Left renal cortex interstitium (tissue), 4 donors: ENCODE data around the gene RGPD5. TPM values are rescaled to one million over a fixed set of nuclear protein-coding genes. Genes with fewer than 3 reads are reported as not detected.
"Not testable (repeated sequence)": the region's sequence is repeated elsewhere in the genome, so short reads cannot be mapped to it uniquely, and the experiment has no call there.

Source experiments
- DNase-seq, 4 donors: peaks; one replicate each; pipeline ENCODE4 v3.0.0-alpha.2; 2013; ENCODE audit warnings: low read depth in 4 of 4, low spot score in 2 of 4, missing footprints in 1 of 4
- polyA plus RNA-seq, 4 donors: library from polyadenylated mRNA; unstranded; fragments of 120-200 nt; gene quantifications; one replicate each; pipeline ENCODE4 v1.2.1, GENCODE V29; 2013; ENCODE audit not compliant: insufficient read length in 4 of 4

Gene RGPD5
- 10 to 100 TPM in 3 of 4 donors, 1 to 10 TPM in 1; 10.0 to 25.0 (median 16.7) TPM for polyA plus RNA-seq

GRCh38 chr2:109794074-109794737 lies at the start of gene RGPD5:
Gene RGPD5, plus strand, starts transcription at chr2:109794305. Its CDS starts 161 bp downstream, at chr2:109794466.
- DNase-seq: not testable (repeated sequence)

GRCh38 chr2:109751572-109751971 lies 42.5 kb upstream of the RGPD5 start:
- DNase-seq: not testable (repeated sequence)

DNA sequence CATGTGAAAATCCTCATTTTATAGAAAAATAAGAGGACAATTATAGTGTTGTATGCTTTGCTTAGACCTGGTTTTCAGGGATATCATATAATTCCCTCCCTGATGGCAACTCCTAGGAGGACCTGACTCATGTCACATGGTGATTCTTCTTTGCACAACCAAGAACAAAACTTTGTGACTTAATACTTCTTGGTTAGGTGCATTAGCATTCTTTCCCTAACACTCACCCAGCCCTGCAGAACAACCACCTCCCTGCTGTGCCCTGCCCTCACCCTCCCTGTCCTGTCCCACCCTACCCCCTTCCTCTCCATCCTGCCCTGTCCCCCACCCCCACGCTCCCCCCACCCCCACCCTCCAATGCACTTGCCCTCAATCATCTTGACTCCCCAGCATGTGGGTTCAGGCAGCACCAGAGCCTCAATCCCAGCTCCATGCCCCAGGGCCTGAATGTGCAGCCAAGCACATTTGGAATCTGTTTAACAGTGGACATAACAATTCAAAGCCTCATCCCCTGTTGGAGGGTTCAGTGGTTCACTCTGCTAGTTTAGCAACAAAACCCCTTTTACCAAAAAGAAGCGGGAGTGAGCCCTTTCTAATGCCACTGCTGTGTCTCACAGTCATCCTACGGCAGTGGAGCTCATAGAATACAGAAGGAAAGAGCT lies 36.8 kb upstream of the RGPD5 start:
- DNase-seq: not testable (repeated sequence)

DNA sequence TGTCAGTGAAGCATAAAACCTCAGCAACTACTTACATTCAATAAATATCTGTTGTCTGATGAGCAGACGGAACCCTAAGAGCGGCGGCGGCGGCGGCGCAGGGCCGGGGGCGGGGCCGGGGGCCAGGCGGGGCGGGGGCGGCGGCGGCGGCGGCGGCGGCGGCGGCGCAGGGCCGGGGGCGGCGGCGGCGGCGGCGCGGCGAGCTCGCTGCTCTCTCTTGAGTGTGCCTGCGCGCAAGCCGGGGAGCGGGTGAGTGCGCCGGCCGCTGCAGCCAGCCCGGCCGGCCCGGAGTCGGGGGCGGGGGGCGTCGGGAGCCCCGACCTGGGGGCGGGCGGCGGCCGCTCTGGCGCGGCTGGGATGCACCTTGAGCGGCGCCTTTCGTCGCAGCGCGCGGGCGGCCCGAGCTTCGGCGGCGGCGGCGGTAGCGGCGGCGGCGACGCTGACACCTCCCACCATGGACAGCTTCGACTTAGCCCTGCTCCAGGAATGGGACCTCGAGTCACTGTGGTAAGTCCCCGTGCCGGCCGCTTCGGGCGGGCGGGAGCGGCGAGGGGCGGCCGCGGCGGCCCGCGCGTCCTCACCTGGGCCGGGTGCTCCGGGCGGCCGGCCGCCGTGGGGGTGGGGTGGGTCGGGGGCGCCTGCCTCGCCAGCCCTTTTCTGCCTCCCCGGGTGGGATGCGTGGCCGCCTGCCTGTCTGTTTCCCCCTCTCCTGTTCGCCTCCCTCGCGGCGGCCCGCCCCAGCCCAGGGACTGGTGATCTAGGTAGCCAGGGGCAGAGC lies 33.7 kb upstream of the RGPD5 start:
- DNase-seq: not testable (repeated sequence)

DNA sequence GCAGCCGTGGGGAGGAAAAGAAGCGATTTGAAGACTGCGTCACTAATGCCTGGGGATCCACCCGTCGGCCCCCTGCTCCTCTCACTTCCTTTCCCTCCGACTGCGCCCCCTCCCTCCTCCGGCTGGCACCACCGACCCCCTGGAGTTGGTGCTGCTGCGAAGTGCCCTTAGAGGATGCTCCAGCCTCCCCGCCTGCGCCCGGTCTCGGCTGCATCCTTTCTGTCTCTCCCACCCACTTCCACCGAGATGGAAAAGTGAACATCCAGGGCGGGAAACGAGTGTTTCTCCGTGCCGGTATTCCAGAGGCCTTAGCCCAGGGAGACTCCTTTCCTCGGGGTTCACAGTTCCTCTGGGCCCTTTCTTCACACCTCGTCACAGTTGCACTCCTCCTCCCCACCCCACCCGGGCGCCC lies 33.1 kb upstream of the RGPD5 start:
- DNase-seq: not testable (repeated sequence)

GRCh38 chr2:109761976-109762375 lies 32.1 kb upstream of the RGPD5 start:
- not testable (repeated sequence) for DNase-seq

- DNase-seq: not testable (repeated sequence)
Observed at GRCh38 chr2:109766074-109766473, 28.0 kb upstream of the RGPD5 start.

- not testable (repeated sequence) for DNase-seq
Observed at GRCh38 chr2:109766886-109767578, 27.1 kb upstream of the RGPD5 start.

DNA sequence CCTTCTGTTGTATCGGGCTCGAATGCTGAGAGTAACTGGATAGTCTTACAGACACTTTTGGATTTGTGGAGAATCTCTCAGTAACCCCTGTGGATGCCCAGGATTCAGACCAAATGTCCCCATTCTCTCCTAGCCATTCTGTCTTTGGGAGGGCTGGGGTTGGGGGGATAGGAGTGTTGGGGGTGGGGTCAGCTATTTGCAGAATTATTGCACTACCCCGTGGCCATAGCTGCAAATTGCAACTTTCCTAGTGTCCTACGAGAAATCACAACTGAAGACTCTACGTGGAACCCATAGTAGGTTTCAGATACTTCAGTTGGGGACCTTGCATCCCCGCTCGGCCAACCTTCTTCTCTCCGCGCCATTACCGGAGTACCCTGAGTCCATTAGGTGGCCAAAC lies 25.2 kb upstream of the RGPD5 start:
- not testable (repeated sequence) for DNase-seq

DNA sequence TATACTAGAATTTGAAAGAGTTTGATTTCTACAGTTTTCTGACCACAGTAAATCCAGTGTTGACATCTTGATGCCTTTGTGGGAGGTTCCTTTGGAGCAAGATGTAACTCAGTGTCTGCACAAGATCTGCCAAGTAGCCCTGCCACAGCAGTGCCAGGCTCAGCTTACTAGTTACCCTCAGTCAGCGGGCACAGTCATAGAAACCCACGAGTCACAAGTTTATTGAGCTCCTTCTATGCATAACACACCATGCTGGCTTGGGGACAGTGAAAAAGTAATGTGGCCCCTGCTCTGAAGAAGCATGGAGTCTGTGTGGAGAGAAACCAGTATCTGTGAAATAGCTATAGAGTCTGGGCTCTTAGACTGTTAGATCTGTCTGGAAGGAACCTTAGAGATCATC lies 15.0 kb upstream of the RGPD5 start:
- not testable (repeated sequence) for DNase-seq

DNA sequence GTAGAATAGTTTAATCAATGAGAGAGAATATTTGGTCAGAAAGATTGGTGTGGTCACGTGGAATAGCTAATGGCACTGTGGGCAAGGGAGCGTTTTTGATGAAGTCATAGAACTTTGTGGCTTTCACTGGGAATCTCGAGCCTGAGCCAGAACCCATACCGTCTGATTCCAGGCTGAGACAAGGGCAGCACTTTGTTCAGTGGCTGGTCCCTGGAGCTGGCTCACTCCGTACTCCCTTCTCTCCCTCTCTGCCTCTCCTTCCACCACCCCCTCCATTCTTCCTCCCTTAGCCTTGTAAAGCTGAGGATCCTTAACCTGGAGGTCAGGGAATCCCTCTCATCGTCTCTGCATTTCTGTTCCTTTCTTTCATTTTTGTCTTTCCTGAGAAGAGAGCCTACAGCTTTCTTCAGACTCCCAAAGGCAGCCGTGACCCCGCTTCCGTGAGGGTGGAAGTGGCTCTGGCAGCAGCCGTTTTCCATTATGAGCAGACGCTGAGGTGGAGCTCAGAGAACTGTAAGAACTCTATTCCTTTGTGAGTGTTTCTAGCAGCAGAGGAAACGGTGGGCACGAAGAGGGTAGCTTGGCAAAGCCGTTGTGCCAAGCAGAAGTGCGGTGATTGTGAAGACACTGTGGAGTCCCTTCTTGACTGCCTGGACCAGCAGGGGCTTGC lies 12.8 kb upstream of the RGPD5 start:
- not testable (repeated sequence) for DNase-seq

DNA sequence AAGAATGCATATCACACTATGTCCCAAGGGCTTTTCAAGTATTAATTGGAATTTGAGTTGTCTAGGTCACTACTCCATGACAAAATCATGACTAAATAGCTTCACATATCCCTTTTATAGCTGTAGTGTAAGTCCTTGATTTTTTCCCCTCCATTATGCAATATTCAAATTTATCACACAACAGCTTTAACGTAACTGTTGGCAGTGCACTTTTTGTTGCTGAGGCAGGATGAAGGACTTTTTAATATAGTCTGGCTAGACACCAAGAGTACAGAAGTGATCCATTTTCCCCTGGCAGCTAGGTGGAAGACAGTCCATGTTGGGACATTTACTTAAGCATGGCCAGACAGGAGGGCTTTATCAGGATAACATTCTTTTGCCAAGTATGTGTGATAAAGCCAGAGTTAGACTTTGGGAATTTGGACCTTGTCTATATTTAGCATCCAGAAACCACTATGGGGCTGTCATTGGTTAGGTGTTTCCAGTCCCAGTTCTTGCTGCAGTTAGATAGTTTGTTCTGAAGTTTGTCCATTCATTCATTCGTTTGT lies 11.6 kb upstream of the RGPD5 start:
- DNase-seq: not testable (repeated sequence)

DNA sequence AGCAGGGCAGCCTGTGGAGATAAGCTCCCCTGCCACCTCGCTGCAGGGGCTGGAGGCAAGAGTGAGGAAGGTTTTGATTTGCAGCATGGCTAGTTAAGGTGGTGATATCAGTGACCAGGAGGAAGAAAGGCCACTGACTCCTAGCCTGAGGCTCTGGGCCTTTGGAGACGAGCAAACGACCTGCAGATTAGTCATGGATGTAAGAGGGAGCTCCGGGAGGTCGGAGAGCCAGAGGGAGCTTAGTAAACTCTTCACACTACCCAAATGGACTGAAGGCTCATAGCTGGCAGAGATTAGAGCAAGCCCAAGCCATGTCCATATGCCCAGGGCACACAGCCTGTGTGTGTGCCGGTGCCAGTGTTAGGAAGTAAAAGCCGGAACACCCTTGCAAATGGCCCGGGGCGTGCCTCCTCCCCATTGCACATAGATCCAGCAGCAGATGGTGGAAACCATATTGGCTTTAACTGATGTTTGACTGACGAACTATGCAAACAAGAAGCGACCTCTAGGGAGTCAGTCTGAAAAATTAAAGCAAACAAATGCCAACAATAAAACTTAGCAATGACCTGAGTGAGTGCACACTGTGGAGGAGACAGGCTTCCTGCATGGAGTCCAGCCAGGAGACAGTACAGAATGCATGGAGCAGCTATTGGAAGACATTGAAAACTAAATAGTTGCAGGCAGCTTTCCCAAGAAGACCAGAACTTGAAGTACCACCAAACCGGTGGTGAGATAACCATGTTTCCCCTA lies 2.4 kb upstream of the RGPD5 start:
- DNase-seq: not testable (repeated sequence)

DNA sequence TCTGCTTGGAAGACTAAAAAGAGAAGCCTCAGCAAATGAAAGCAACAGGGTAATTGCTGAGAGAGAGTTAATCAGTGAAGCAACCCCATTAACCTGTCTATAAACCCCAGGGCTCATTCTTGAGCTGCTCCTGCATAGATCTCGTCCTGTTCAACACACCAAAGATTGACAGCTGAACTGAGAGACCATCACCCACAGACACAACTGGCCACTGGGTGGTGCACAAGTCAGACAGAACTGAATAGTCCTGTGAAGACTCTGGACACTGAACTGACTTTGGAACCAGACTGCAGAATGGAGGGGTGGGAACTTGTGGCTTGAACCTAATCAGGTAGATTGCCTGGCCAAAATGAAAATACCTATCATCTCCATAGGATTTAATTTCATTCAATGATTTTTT lies 1.4 kb upstream of the RGPD5 start:
- DNase-seq: not testable (repeated sequence)

DNA sequence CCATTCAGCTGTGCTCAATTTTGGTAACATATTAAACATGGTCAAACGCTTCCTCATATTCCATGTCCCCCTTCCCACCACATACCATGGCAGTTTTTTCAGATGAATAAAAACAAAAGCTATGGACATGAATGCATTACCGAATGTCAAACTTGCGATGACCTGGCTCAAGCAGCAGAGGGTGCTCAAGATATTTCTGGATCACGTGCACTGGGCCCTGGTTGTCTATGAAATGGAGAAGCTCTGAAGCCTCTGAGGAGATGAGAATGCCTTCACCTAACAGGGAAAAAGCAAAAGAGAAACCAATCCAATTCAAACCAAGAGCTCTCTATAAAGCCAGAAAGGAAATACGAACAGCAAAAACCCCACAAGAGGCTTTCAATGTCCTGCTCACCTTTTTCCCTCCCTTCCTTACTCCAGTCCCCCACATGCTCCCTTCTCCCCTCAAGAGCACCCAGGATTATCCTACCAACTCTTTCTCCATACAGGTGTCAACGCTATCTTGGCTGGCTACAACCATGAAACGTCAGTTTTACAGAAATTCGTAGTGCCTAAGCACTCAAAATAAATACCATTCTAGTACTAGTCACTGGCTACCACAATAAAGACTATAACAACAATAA lies 77.1 kb downstream of the RGPD5 start:
- DNase-seq: not testable (repeated sequence)

GRCh38 chr2:109876625-109877024 lies 82.5 kb downstream of the RGPD5 start:
- not testable (repeated sequence) for DNase-seq

- DNase-seq: not testable (repeated sequence)
Observed at GRCh38 chr2:109882112-109882511, 88.0 kb downstream of the RGPD5 start.

- not testable (repeated sequence) for DNase-seq
Observed at GRCh38 chr2:109888414-109888813, 94.3 kb downstream of the RGPD5 start.

GRCh38 chr2:109889909-109890308 lies 95.8 kb downstream of the RGPD5 start:
- not testable (repeated sequence) for DNase-seq
